HFF-Myc (cell line): ENCODE results near the gene ROBO1.

ENCODE experiments used
- DNase-seq: peaks from one replicate; pipeline ENCODE4 v3.0.0-alpha.2; 2011; ENCODE audit warnings: low read depth; ENCODE audit errors: extremely low read depth
- H3K4me3 ChIP-seq: replicated peaks from 2 replicates; pipeline ENCODE4 v1.5.1; 2011; ENCODE audit warnings: low read depth, mild to moderate bottlenecking, control low read depth, low read length
- CTCF ChIP-seq: IDR thresholded peaks from 2 replicates; pipeline ENCODE4 v1.5.1; 2012; ENCODE audit warnings: mild to moderate bottlenecking, low read depth, low read length, control low read depth; ENCODE audit errors: missing control alignments

ROBO1 gene

GRCh38 chr3:78613421-78613879 is 1154.3 kb downstream of the ROBO1 start:
- no peak overlapping the region for H3K4me3 ChIP-seq
- no peak for DNase-seq
- no peak for TF ChIP-seq CTCF

GRCh38 chr3:78611278-78611677 is 1156.5 kb downstream of the ROBO1 start:
- DNase-seq: no peak
- no peak for TF ChIP-seq CTCF
- H3K4me3 ChIP-seq: no peak overlapping the region

- TF ChIP-seq CTCF: no peak
- H3K4me3 ChIP-seq: no peak overlapping the region
- no peak for DNase-seq
Observed at GRCh38 chr3:78610462-78611125, 1157.2 kb downstream of the ROBO1 start.

GRCh38 chr3:78606756-78607155 is 1161.0 kb downstream of the ROBO1 start:
- H3K4me3 ChIP-seq: no peak overlapping the region
- no peak for DNase-seq
- TF ChIP-seq CTCF: no peak

GRCh38 chr3:78605178-78605577 is 1162.6 kb downstream of the ROBO1 start:
- no peak for TF ChIP-seq CTCF
- no peak for DNase-seq
- no peak overlapping the region for H3K4me3 ChIP-seq

GRCh38 chr3:78604341-78604740 is 1163.5 kb downstream of the ROBO1 start:
- peak; percentile 11 for DNase-seq
- no peak for TF ChIP-seq CTCF
- no peak overlapping the region for H3K4me3 ChIP-seq

- TF ChIP-seq CTCF: no peak
- H3K4me3 ChIP-seq: no peak overlapping the region
- no peak for DNase-seq
Observed at GRCh38 chr3:78601249-78601648, 1166.5 kb downstream of the ROBO1 start.
